Muscle layer of duodenum (tissue), 2 donors: Measurements from ENCODE around the gene RASAL2.
"Not testable (repeated sequence)": the region's sequence is repeated elsewhere in the genome, so short reads cannot be mapped to it uniquely, and the experiment has no call there.

Experiments
- H3K27ac ChIP-seq: one replicate; pipeline ENCODE4 v1.7.0; 2013; ENCODE audit warnings: mild to moderate bottlenecking, low read length
- H3K27me3 ChIP-seq: one replicate; pipeline ENCODE4 v1.7.0; 2013; ENCODE audit warnings: low read depth, mild to moderate bottlenecking, control low read depth, low read length
- H3K36me3 ChIP-seq, 2 donors: one replicate each; pipeline ENCODE4 v1.7.0; 2013; ENCODE audit warnings: low read length in 2 of 2, control low read depth in 1 of 2, mild to moderate bottlenecking in 1 of 2; ENCODE audit not compliant: insufficient read depth in 2 of 2, control insufficient read depth in 1 of 2
- H3K4me1 ChIP-seq, 2 donors: one replicate each; pipeline ENCODE4 v1.7.0; 2013; ENCODE audit warnings: low read length in 2 of 2, mild to moderate bottlenecking in 2 of 2, control low read depth in 1 of 2, moderate library complexity in 1 of 2; ENCODE audit not compliant: insufficient read depth in 2 of 2, control insufficient read depth in 1 of 2
- H3K4me3 ChIP-seq, 2 donors: one replicate each; pipeline ENCODE4 v1.7.0; 2013; ENCODE audit warnings: low read length in 2 of 2, low read depth in 1 of 2, mild to moderate bottlenecking in 1 of 2
- H3K9me3 ChIP-seq, 2 donors: one replicate each; pipeline ENCODE4 v1.7.0; 2013; ENCODE audit warnings: low read length in 2 of 2, control low read depth in 1 of 2, mild to moderate bottlenecking in 1 of 2; ENCODE audit not compliant: control insufficient read depth in 1 of 2
- donor health status: healthy.

RASAL2 gene

GRCh38 chr1:178496410-178497135 lies 402.7 kb downstream of the RASAL2 start, which contains the start of gene CLEC20A:
Gene CLEC20A, minus strand, starts transcription at chr1:178496964. Its CDS starts 25 bp downstream, at chr1:178496939.
- Histone ChIP-seq H3K27me3 (no peaks in the 10 kb centered on the region), H3K36me3 (no peaks in the 10 kb centered on the region), H3K27ac (no peak within 1 kb of the TSS), H3K4me3 (no peak within 1 kb of the TSS), H3K9me3 (no peaks in the 10 kb centered on the region), H3K4me1 (no peaks in the 10 kb centered on the region)

- Histone ChIP-seq H3K4me1 (no peaks in the 10 kb centered on the region), H3K36me3 (no peaks in the 10 kb centered on the region), H3K27ac (no peak overlapping the region), H3K4me3 (no peak overlapping the region), H3K27me3 (no peaks in the 10 kb centered on the region), H3K9me3 (no peaks in the 10 kb centered on the region)
These were observed 404.1 kb downstream of the RASAL2 start for GRCh38 chr1:178497903-178498478.

GRCh38 chr1:178498896-178499675 lies 405.2 kb downstream of the RASAL2 start:
- no peak overlapping the region for H3K4me3 ChIP-seq
- H3K4me1 ChIP-seq, result no peaks in the 10 kb centered on the region
- H3K36me3 ChIP-seq, result no peaks in the 10 kb centered on the region
- H3K9me3 ChIP-seq, result no peaks in the 10 kb centered on the region
- no peak overlapping the region for H3K27ac ChIP-seq
- H3K27me3 ChIP-seq, result no peaks in the 10 kb centered on the region

GRCh38 chr1:178500091-178500770 lies 406.3 kb downstream of the RASAL2 start:
- Histone ChIP-seq H3K36me3 (no peaks in the 10 kb centered on the region), H3K4me1 (no peaks in the 10 kb centered on the region), H3K9me3 (no peaks in the 10 kb centered on the region), H3K27ac (no peak overlapping the region), H3K27me3 (no peaks in the 10 kb centered on the region), H3K4me3 (no peak overlapping the region)

GRCh38 chr1:178500936-178501554 lies 407.1 kb downstream of the RASAL2 start:
- Histone ChIP-seq H3K27me3 (no peaks in the 10 kb centered on the region), H3K4me3 (no peak overlapping the region)

GRCh38 chr1:178501705-178502329 lies 407.9 kb downstream of the RASAL2 start:
- H3K4me3 ChIP-seq, result no peak overlapping the region
- H3K9me3 ChIP-seq, result no peaks in the 10 kb centered on the region
- no peaks in the 10 kb centered on the region for H3K4me1 ChIP-seq
- H3K36me3 ChIP-seq, result no peaks in the 10 kb centered on the region
- H3K27ac ChIP-seq, result no peak overlapping the region
- H3K27me3 ChIP-seq, result no peaks in the 10 kb centered on the region

More at GRCh38 chr1:178500936-178501554, 407.1 kb downstream of the RASAL2 start:
- Histone ChIP-seq H3K36me3 (no peaks in the 10 kb centered on the region), H3K4me1 (no peaks in the 10 kb centered on the region), H3K9me3 (no peaks in the 10 kb centered on the region), H3K27ac (no peak overlapping the region)

- Histone ChIP-seq H3K27me3 (no peaks in the 10 kb centered on the region), H3K9me3 (no peaks in the 10 kb centered on the region), H3K36me3 (no peaks in the 10 kb centered on the region), H3K27ac (no peak overlapping the region), H3K4me3 (no peak overlapping the region), H3K4me1 (no peaks in the 10 kb centered on the region)
These were observed 408.4 kb downstream of the RASAL2 start for GRCh38 chr1:178502330-178502714.

GRCh38 chr1:178502856-178503255 lies 409.0 kb downstream of the RASAL2 start:
- Histone ChIP-seq H3K27ac (no peak overlapping the region), H3K36me3 (no peaks in the 10 kb centered on the region), H3K27me3 (no peaks in the 10 kb centered on the region), H3K9me3 (no peaks in the 10 kb centered on the region), H3K4me3 (no peak overlapping the region), H3K4me1 (no peaks in the 10 kb centered on the region)

GRCh38 chr1:178503316-178503715 lies 409.4 kb downstream of the RASAL2 start:
- not testable (repeated sequence) for H3K36me3 ChIP-seq, H3K4me1 ChIP-seq, H3K27me3 ChIP-seq, H3K9me3 ChIP-seq, H3K4me3 ChIP-seq, H3K27ac ChIP-seq

- Histone ChIP-seq H3K4me3 (no peak overlapping the region), H3K4me1 (no peaks in the 10 kb centered on the region), H3K9me3 (no peaks in the 10 kb centered on the region), H3K27ac (no peak overlapping the region), H3K27me3 (no peaks in the 10 kb centered on the region), H3K36me3 (no peaks in the 10 kb centered on the region)
These were observed 409.9 kb downstream of the RASAL2 start for GRCh38 chr1:178503849-178504248.
